PC-3 (cell line): ENCODE results near the gene SNX9.

Experiments used
- CTCF ChIP-seq: fragments of 300-600 bp; sonication (generic); conservative IDR thresholded peaks from 2 replicates; pipeline ENCODE4 v1.5.1; 2017; ENCODE audit warnings: antibody characterized with exemption, low read depth, mild to moderate bottlenecking, low read length
- EZH2 ChIP-seq: fragments of 300-600 bp; sonication (generic); IDR thresholded peaks from one replicate; pipeline ENCODE4 v1.6.1; 2017; ENCODE audit warnings: antibody characterized with exemption, mild to moderate bottlenecking, low read length; ENCODE audit not compliant: unreplicated experiment

DNA sequence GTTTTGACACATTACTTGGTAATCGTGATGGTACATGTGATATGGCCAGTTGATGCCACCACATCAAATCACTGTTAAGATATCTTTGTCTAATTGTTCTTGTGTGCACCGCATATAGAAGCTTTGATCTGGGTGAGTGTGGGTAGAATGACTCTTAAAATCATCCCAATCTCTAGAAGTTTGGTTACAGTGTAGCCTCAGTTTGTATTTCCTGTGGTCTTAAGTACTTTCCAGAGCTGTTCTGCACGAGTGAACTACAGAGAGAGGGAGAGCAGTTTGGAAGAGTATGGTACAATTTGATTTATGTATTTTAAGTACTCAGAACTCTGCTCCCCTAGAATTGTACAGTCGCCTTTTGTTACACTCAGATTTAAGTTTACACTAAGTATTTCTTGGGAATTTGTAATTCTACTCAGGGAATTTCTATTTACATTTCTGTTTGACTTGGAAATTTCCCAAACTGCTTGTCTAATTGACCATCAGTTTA, 37.5 kb downstream of the SNX9 start:
- TF ChIP-seq EZH2 (no peak), CTCF (no peak)
